GM12873 (cell line): ENCODE measurements around the gene NEDD4L.

Experiments used
- TF ChIP-seq, protein P1 (sequence below): IDR thresholded peaks from 2 replicates; pipeline ENCODE4 v1.5.1; 2012; ENCODE audit warnings: low read depth, mild to moderate bottlenecking, moderate library complexity, low read length, control low read depth; ENCODE audit not compliant: insufficient read depth; ENCODE audit errors: missing control alignments

Gene NEDD4L

GRCh38 chr18:58104096-58104495 lies 60.1 kb downstream of the NEDD4L start:
- TF ChIP-seq, protein P1, sequence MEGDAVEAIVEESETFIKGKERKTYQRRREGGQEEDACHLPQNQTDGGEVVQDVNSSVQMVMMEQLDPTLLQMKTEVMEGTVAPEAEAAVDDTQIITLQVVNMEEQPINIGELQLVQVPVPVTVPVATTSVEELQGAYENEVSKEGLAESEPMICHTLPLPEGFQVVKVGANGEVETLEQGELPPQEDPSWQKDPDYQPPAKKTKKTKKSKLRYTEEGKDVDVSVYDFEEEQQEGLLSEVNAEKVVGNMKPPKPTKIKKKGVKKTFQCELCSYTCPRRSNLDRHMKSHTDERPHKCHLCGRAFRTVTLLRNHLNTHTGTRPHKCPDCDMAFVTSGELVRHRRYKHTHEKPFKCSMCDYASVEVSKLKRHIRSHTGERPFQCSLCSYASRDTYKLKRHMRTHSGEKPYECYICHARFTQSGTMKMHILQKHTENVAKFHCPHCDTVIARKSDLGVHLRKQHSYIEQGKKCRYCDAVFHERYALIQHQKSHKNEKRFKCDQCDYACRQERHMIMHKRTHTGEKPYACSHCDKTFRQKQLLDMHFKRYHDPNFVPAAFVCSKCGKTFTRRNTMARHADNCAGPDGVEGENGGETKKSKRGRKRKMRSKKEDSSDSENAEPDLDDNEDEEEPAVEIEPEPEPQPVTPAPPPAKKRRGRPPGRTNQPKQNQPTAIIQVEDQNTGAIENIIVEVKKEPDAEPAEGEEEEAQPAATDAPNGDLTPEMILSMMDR, result no peak

- TF ChIP-seq, protein P1, result no peak
These were observed 61.3 kb downstream of the NEDD4L start for GRCh38 chr18:58105206-58105887.

DNA sequence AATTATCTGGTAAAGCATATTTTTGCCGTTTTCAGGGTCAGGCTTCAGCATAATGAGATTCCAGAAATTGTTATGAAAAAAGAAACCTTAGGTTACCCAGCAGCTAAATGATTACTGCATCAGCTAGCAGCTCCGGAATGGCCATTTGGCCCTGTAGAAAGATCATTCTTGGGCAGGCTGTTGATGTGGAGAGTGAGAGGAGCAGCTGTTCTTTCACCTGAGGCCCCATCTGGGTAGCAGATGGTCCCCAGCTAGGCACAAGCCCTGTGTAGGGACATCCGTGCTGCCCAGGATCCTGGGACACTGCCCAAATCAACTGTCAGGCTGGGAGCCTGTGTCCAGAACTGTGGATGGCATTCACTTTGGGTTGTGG lies 61.8 kb downstream of the NEDD4L start:
- TF ChIP-seq, protein P1, result no peak

DNA sequence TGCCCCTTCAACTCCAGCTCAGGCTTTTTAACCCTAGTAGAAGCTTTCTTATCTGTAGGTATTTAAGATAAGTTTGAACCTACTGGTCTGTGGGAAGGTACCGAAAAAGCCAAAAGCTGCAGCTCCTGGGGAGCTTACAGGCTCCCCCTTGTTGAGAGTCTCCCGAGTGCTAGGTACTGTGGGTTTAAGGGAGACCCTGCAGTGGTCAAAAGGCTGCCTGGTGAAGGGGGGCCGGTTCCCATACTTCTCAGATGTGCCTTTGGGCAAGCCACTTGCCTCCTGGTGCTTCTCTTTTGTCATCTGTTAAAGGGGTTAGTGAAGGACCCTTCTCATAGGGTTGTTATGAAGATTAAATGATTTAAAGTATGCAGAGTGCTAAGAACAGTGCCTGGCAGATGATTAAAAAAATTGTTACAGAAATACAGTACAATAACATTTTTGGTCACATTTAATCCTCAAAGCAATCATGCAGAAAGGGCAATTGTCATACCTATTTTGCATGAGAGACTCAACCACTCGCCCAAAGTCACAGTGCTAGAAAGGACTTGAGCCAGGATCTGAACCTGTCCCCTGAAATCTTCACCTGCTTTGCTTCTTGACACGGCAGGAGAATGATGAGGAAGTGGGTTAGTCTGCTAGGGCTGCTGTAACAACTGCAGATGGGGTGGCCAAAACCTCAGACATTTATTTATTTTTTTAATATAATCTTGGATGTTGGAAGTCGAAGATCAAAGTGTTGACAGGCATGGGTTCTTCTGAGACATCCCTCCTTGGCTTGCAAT lies 62.5 kb downstream of the NEDD4L start:
- TF ChIP-seq, protein P1, result no peak

DNA sequence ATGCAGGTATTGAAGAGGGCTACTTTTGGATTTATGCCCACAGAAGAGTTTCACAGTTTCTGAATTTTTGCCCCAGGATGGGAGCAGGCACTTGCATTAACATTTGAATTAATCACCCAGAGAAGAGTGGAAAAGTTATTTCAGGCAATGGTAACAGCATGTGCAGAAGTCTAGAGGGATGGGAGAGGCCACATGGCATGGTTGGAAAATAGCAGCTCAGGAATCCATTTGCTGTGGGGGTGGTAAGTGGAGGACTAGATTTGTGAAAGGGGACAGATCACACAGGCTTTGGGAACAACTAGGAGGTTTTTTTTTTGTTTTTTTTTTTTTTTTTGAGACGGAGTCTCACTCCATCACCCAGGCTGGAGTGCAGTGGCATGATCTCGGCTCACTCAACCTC lies 65.2 kb downstream of the NEDD4L start:
- TF ChIP-seq, protein P1, result no peak

DNA sequence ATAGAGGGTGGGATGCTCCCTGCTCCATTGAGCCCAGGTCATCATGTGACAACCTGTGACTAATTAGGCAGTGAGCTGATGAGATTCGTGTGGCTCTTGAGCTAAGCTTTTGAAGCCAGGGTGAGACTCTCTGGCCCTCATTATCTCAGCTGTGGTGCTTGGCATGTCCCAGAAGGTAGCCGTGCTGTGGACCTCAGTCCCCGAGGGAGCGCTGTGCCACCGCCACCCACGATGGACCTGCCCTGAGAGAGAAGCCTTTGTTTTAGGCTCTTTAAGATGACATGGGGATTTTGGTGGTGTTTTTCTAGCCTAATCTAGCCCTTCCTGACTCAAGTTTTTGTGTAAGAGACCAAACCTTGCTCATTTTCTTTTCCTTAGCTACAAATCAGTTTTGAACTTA lies 66.4 kb downstream of the NEDD4L start:
- TF ChIP-seq, protein P1, result no peak

- TF ChIP-seq, protein P1, result no peak
These were observed 68.1 kb downstream of the NEDD4L start for GRCh38 chr18:58112174-58112573.
